Esophagus muscularis mucosa (tissue), 3 donors: ENCODE results near the gene ITPR2.

Experiments used
- CTCF ChIP-seq, 3 experiments: fragments of 200-600 bp in 2 of 3; fragments of 450-650 bp in 1 of 3; sonication (generic) in 2 of 3; IDR thresholded peaks; one replicate each; pipeline ENCODE4 v1.5.1; 2017 to 2019; ENCODE audit warnings: antibody characterized with exemption in 3 of 3, mild to moderate bottlenecking in 2 of 3, moderate library complexity in 1 of 3
- POLR2A ChIP-seq: fragments of 450-650 bp; IDR thresholded peaks from one replicate; pipeline ENCODE4 v1.6.1; 2017; ENCODE audit warnings: antibody characterized with exemption, moderate library complexity, mild to moderate bottlenecking, low read depth
- POLR2AphosphoS5 ChIP-seq, 2 donors: sonication (generic); formaldehyde crosslinking; IDR thresholded peaks; one replicate each; pipeline ENCODE4 v1.6.1; 2017; ENCODE audit warnings: antibody characterized with exemption in 2 of 2

- TF ChIP-seq CTCF (IDR thresholded peaks at IDR 0.05): no peak
- TF ChIP-seq POLR2A: no peak
- TF ChIP-seq POLR2AphosphoS5 (IDR thresholded peaks at IDR 0.05): no peak
Observed at GRCh38 chr12:26661399-26661798, 171.6 kb downstream of the ITPR2 start.
